Activated T-cell treated with anti-CD3 and anti-CD28 coated beads, Interleukin-2, amount 50 U/mL, for 72 hours (primary cell): ENCODE measurements around the gene GAL3ST2. TPM values are rescaled to one million over a fixed set of nuclear protein-coding genes. Genes with fewer than 3 reads are reported as not detected.
"Not testable (repeated sequence)": the region's sequence is repeated elsewhere in the genome, so short reads cannot be mapped to it uniquely, and the experiment has no call there.

Experiments
- ATAC-seq, 2 donors: fragments of 150-1000 bp; cut with Tn5 transposase; replicated peaks in 1 of 2; 2 replicates each; pipeline ENCODE4 v1.10.0; 2021; ENCODE audit warnings: moderate library complexity in 2 of 2, mild to moderate bottlenecking in 1 of 2
- DNase-seq, 2 donors: peaks; one replicate each; pipeline ENCODE4 v3.0.0; 2021 to 2022; ENCODE audit warnings: mixed read lengths in 1 of 2
- H3K27ac Mint-ChIP-seq: one replicate; pipeline ENCODE4 v1.8.0; 2022; ENCODE audit warnings: mild to moderate bottlenecking, moderate library complexity, mixed read lengths
- H3K27me3 Mint-ChIP-seq: one replicate; pipeline ENCODE4 v1.8.0; 2022; ENCODE audit warnings: low read depth, mixed read lengths
- H3K36me3 Mint-ChIP-seq, 2 donors: one replicate each; pipeline ENCODE4 v1.8.0; 2022; ENCODE audit warnings: mixed read lengths in 2 of 2, mild to moderate bottlenecking in 1 of 2; ENCODE audit not compliant: insufficient read depth in 2 of 2
- H3K4me1 Mint-ChIP-seq: one replicate; pipeline ENCODE4 v1.8.0; 2022; ENCODE audit warnings: low read depth, mixed read lengths
- H3K4me3 Mint-ChIP-seq, 2 donors: one replicate each; pipeline ENCODE4 v1.8.0; 2022; ENCODE audit warnings: mild to moderate bottlenecking in 2 of 2, mixed read lengths in 2 of 2, moderate library complexity in 2 of 2
- H3K9me3 Mint-ChIP-seq, 2 donors: one replicate each; pipeline ENCODE4 v1.8.0; 2022; ENCODE audit warnings: mixed read lengths in 2 of 2
- total RNA-seq, 2 donors: library from RNA; stranded (reverse); gene quantifications; one replicate each; pipeline ENCODE4 v1.2.3, GENCODE V29; 2022

The GAL3ST2 gene
- total RNA-seq, 2 donors from 2014 or later = 0.53 to 0.82 TPM

GRCh38 chr2:241821460-241822263 lies 45.0 kb downstream of the GAL3ST2 start:
- Mint-ChIP-seq H3K36me3 (peaks cover 12 to 19% of the 10 kb centered on the region in 2 donors), H3K27me3 (peaks cover 19% of the 10 kb centered on the region), H3K4me1 (peaks cover 21% of the 10 kb centered on the region), H3K27ac (peak overlapping the region; percentile 29), H3K4me3 (peak overlapping the region; percentile 48 to 64), H3K9me3 (peaks cover 14 to 20% of the 10 kb centered on the region in 2 donors)
- ATAC-seq (peak in 1 of 2 donors; percentile 36), DNase-seq (no peak)

DNA sequence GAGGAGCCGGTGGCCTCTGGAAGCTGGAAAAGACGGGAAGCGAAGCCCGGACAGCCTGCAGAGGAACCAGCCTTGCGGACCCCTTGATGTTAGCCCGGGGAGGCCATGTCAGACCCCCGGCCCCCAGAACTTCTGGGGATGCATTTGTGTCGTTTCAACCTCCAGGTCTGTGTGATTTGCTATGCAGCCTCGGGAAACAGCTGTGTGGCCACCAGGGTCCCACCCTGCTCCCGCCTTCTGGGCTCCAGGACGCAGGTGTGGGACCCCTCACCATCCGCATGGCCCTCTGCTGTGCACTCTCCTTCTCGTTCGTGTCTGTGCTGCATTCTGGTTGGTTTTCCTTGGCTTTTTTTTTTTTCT lies 45.6 kb downstream of the GAL3ST2 start:
- Mint-ChIP-seq H3K4me3 (peak overlapping the region; percentile 13 to 26), H3K9me3 (peaks cover 16 to 24% of the 10 kb centered on the region in 2 donors), H3K27ac (peak overlapping the region; percentile 40), H3K36me3 (peaks cover 13 to 20% of the 10 kb centered on the region in 2 donors), H3K4me1 (peaks cover 21% of the 10 kb centered on the region), H3K27me3 (peaks cover 23% of the 10 kb centered on the region)
- no peak for ATAC-seq
- no peak for DNase-seq

- Mint-ChIP-seq H3K36me3 (peaks cover 17 to 20% of the 10 kb centered on the region in 2 donors), H3K27me3 (peaks cover 29% of the 10 kb centered on the region), H3K4me3 (peak overlapping the region in 1 of 2 donors; percentile 19), H3K4me1 (peaks cover 16% of the 10 kb centered on the region), H3K27ac (peak overlapping the region; percentile 13), H3K9me3 (peaks cover 16 to 28% of the 10 kb centered on the region in 2 donors)
- ATAC-seq, DNase-seq: not testable (repeated sequence)
Measured at GRCh38 chr2:241823531-241824437, 47.2 kb downstream of the GAL3ST2 start.

DNA sequence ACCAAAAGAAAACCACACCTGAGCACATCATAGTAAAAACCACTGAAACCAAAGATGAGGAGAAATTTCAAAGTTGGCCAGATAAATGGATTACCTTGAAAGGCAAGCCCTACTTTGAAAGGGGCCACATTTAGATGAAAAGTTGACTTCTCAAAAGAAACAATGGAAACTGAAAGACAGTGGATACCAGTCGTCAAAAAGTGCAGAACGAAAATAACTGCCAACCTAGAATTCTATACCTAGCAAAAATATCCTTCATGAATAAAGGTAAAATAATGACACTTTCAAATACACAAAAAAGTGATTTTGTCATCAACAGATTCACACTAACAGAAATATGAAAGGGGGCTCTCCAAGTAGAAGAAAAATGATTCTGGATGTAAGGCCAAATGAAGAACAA lies 50.8 kb downstream of the GAL3ST2 start:
- Mint-ChIP-seq H3K27ac (no peak overlapping the region), H3K27me3 (peaks cover 36% of the 10 kb centered on the region), H3K4me3 (no peak overlapping the region), H3K9me3 (peaks cover 16 to 28% of the 10 kb centered on the region in 2 donors), H3K36me3 (peaks cover 17 to 20% of the 10 kb centered on the region in 2 donors), H3K4me1 (peaks cover 8% of the 10 kb centered on the region)
- DNase-seq (no peak), ATAC-seq (no peak)

GRCh38 chr2:241833101-241833663 lies 56.6 kb downstream of the GAL3ST2 start:
- no peaks in the 10 kb centered on the region for H3K36me3 Mint-ChIP-seq
- H3K27ac Mint-ChIP-seq = no peak overlapping the region
- H3K4me3 Mint-ChIP-seq = no peak overlapping the region
- ATAC-seq (no peak), DNase-seq (no peak)
- H3K4me1 Mint-ChIP-seq = peaks cover 16% of the 10 kb centered on the region
- H3K9me3 Mint-ChIP-seq = peaks cover 0 to 1% of the 10 kb centered on the region in 2 donors
- peaks cover 32% of the 10 kb centered on the region for H3K27me3 Mint-ChIP-seq

GRCh38 chr2:241833756-241834526 lies 57.3 kb downstream of the GAL3ST2 start:
- Mint-ChIP-seq H3K4me1 (peaks cover 16% of the 10 kb centered on the region), H3K27me3 (peaks cover 40% of the 10 kb centered on the region)

GRCh38 chr2:241834527-241835210 lies 58.0 kb downstream of the GAL3ST2 start:
- peaks cover 44% of the 10 kb centered on the region for H3K27me3 Mint-ChIP-seq
- no peaks in the 10 kb centered on the region for H3K9me3 Mint-ChIP-seq
- no peak overlapping the region for H3K4me3 Mint-ChIP-seq
- no peaks in the 10 kb centered on the region for H3K36me3 Mint-ChIP-seq
- peaks cover 16% of the 10 kb centered on the region for H3K4me1 Mint-ChIP-seq
- ATAC-seq (no peak), DNase-seq (no peak)
- H3K27ac Mint-ChIP-seq = no peak overlapping the region

More at GRCh38 chr2:241833756-241834526, 57.3 kb downstream of the GAL3ST2 start:
- H3K4me3 Mint-ChIP-seq, ATAC-seq, DNase-seq, H3K27ac Mint-ChIP-seq, H3K36me3 Mint-ChIP-seq, H3K9me3 Mint-ChIP-seq: not testable (repeated sequence)

DNA sequence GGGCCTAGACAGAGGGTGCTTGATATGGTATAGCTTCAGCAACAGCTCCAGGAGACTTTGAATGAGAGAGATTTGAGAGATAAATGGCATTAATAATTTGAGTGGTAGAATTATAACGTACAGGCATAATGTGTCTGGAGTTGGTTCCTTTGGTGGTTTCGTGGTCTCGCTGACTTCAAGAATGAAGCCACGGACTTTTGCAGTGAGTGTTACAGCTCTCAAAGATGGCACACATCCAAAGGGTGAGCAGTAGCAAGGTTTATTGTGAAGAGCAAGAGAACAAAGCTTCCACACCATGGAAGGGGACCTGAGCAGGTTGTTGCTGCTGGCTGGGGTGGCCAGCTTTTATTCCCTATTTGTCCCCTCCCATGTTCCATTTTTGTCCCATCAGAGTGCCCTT lies 59.0 kb downstream of the GAL3ST2 start:
- DNase-seq = no peak
- Mint-ChIP-seq H3K27me3 (peaks cover 39% of the 10 kb centered on the region), H3K4me3 (no peak overlapping the region), H3K9me3 (no peaks in the 10 kb centered on the region), H3K36me3 (no peaks in the 10 kb centered on the region), H3K4me1 (peaks cover 16% of the 10 kb centered on the region), H3K27ac (no peak overlapping the region)
- ATAC-seq = peak in 1 of 2 donors; percentile 29

DNA sequence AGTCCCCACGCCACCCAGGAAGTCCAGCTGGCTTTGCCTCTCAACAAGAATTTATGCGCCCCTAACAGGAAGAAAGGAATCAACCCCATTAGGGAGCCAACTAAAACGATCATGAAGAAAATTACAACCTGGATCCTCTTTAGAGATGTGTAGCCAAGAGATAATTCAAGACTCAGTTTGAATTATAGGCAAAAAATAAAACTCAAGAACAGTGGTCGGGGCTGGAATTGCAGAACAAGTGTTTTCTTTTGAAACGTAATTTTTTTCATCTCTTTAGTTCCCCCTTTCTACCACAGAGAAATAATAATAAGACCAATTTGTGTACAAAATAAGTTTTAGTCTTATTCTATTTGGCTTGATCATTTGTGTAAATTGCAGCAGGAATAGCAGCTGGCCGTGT lies 59.7 kb downstream of the GAL3ST2 start:
- H3K9me3 Mint-ChIP-seq = no peaks in the 10 kb centered on the region
- H3K4me1 Mint-ChIP-seq = peaks cover 16% of the 10 kb centered on the region
- peaks cover 36% of the 10 kb centered on the region for H3K27me3 Mint-ChIP-seq
- H3K36me3 Mint-ChIP-seq = no peaks in the 10 kb centered on the region
- DNase-seq = no peak
- no peak overlapping the region for H3K27ac Mint-ChIP-seq
- no peak overlapping the region for H3K4me3 Mint-ChIP-seq
- ATAC-seq = no peak

DNA sequence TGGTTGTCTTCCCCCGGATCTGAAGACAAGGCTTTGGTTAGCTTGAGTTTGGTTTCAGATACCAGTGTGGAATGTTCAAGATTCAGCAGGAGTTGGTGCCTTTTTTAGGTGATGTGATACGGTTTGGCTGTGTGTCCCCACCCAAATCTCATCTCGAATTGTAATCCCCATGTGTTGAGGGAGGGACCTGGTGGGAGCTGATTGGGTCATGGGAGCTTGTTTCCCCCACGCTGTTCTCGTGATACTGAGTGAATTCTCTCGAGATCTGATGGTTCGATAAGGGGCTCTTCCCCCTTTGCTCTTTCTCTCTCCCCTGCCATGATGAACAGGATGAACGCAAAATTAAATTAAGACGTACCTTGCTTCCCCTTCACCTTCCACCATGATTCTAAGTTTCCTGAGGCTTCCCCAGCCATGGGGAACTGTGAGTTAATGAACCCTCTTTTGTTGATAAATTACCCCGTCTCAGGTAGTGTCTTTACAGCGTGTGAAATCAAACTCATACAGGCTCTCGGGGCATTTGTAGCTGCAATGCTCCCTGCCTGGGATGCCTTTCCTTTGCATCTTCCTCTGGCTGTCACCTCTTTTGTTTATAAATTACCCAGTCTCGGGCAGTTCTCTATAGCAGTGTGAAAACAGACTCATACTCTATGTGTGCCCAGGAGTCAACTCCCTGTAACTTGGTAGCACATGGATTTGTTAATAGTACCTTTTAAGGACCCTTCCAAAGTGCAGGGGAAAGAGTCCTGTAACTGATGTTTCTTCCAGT lies 60.8 kb downstream of the GAL3ST2 start:
- DNase-seq (no peak), ATAC-seq (no peak)
- H3K4me3 Mint-ChIP-seq = no peak overlapping the region
- H3K36me3 Mint-ChIP-seq = no peaks in the 10 kb centered on the region
- peaks cover 17% of the 10 kb centered on the region for H3K4me1 Mint-ChIP-seq
- H3K9me3 Mint-ChIP-seq = no peaks in the 10 kb centered on the region
- peak overlapping the region; percentile 11 for H3K27ac Mint-ChIP-seq
- peaks cover 36% of the 10 kb centered on the region for H3K27me3 Mint-ChIP-seq

DNA sequence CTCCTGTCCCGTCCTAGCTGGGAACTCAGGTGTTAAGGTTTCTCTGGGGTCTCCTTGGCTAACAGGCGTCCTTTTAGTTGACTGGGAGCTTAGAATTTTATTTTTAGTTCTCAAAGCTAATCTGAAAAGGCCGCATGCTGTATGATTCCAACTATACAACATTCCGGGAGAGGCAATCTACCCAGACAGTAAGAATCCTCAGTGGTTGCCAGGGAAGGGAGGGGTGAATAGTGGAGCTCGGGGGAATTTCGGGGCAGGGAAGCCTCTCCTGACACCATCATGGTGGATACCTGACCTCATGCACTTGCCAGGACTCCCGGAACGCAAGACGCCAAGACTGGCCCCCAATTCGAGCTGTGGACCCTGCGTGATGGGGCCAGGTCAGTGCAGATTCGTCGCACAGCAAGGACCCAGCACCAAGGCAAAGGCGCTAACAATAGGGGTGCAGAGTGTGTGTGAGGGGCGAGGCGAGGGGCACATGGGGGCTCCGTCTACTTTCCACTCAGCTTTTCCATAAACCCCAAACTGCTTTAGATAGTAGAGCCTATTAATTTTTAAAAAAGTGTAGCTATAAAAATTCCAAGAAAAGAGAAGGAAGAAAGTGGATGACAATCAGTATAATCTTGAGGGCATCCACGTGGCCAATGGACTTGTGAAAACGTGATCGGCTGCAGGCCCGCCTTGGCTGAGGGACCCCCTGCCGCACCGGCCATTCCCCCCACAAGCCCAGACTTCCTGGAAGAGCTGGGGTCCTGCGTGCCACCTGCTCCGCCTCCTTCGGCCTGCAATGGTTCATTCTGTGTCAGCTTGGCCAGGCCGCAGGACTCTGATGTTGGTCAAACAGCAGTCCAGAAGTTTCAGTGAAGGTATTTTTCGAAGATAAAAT lies 64.8 kb downstream of the GAL3ST2 start:
- H3K4me1 Mint-ChIP-seq = peaks cover 41% of the 10 kb centered on the region
- H3K9me3 Mint-ChIP-seq = no peaks in the 10 kb centered on the region
- no peak overlapping the region for H3K4me3 Mint-ChIP-seq
- peaks cover 23% of the 10 kb centered on the region for H3K27me3 Mint-ChIP-seq
- DNase-seq (no peak), ATAC-seq (no peak)
- no peak overlapping the region for H3K27ac Mint-ChIP-seq
- peaks cover 0 to 6% of the 10 kb centered on the region in 2 donors for H3K36me3 Mint-ChIP-seq
